Stimulated activated CD4-positive, alpha-beta T cell treated with anti-CD3 and anti-CD28 coated beads, TNF-alpha, amount 100 ng/mL, for 24 hours (primary cell): Measurements from ENCODE around the gene DCAF8.

ENCODE experiments used
- DNase-seq, 3 experiments: peaks; one replicate each; pipeline ENCODE4 v3.0.0-alpha.2; 2020; ENCODE audit warnings: low read depth in 3 of 3

The DCAF8 gene

DNA sequence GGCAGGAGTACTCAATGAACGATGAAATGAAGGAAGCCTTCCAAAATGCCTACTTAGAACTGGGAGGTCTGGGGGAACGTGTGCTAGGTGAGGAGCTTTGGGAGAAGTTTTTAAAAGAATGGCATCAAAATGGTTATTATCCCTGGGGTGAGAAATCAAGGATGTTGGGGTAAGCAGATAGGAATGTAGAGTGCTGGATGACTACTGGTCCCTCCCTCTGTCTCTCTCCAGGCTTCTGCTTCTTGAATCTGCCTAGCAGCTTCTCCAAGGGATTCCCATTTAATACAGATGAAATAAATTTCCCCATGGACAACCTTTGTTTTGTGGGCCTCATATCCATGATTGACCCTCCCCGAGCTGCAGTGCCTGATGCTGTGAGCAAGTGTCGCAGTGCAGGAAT is 91.0 kb downstream of the DCAF8 start:
- no peak for DNase-seq

DNA sequence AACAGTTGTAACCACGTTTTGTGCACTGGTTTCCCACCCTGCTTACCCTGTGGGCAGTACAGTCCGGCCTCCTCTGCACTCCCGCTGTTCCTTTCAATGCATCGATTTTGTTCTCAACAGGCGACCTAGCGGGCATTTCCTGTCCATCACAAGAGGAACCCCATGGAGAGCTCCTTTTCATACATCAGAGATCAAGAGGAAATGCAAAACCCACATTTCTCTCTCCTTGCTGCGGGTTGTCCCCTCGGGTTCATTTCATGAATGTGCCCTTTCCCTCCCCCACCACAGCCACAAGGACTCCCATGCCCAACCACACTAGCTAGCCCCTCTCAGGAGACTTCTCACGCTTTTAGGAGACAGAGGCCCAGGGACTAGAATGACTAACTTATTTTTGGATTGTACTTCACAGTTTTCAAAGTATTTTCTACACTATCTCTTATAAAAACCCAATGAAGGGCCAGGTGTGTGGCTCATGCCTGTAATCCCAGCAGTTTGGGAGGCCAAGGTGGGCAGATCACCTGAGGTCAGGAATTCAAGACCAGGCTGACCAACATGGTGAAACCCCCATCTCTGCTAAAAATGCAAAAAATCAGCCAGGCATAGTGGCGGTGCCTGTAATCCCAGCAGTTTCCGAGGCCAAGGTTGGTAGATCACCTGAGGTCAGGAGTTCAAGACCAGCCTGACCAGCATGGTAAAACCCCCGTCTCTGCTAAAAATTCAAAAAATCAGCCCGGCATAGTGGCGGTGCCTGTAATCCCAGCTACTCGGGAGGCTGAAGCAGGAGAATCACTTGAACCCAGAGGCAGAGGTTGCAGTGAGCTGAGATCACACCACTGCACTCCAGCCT is 92.6 kb downstream of the DCAF8 start:
- no peak for DNase-seq

DNA sequence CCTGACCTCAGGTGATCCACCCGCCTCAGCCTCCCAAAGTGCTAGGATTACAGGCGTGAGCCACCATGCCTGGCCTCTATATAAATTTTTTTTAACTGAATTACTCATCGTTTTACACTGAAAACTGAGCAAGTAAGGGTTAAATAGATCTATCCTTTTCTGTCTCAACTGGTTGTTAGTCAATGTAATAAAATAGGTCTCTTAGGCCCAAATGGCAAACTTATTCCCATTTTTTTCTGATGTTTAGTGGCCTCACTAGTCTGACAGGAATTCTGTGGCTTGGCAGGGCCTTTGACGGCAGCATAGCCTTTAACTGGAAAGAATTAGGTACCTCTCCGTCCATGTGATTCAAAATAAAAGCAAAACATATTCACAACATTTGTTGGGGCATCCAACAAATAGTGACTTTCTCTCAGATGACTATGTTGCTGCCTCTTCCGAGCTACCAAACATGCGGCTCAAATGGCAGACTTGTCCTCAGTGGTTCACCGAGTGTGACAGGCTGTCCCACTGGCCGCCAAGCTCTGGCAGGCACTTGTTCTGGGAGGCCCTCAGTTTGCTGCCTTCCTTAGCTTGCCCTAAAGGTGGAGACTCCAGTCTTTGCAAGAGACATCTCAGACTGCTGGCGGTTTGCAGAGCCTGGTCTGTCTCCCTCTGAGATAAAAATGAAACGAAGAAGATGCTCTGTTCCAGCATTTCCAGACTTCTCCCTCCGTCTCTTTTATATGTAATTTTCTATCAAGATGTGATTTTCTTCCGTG is 93.6 kb downstream of the DCAF8 start:
- DNase-seq: no peak

DNA sequence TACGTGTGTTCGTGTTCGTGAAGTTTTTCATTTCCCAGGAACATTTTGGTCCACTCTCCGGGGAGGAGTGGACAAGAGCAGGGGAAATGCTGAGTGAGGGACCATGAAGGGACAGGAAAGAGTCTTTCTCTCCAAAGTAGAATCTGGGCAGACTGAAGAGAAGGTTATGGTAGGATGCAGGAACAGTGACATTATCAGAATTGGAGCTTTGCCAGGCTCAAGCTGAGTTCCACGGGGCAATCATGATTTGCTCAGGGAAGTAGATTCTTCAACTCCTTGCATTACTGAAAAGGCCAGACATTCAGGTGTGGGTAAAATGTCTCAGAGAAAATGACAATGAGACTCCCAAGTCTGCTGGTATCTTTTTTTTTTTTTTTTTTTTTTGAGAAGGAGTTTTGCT is 94.3 kb downstream of the DCAF8 start:
- no peak for DNase-seq

DNA sequence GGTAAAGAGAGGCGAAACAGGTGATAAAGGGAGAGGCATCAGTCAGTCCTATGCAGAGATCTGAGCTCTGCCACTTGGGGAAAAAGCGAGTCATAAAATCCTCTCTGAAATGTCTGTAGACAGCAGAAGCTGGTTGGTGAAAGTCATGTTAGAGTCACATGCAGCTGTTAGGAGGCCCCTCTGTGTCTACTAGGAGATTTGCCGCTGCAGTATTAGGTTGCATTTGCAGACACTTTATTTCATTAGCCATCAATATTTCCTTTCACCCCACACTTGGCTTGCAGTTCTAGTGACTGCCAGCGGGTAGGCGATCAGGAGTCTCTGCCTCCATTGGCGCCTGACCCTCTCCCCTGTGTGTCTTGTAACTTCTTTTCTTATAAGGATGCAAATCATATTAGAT is 94.8 kb downstream of the DCAF8 start:
- no peak for DNase-seq

DNA sequence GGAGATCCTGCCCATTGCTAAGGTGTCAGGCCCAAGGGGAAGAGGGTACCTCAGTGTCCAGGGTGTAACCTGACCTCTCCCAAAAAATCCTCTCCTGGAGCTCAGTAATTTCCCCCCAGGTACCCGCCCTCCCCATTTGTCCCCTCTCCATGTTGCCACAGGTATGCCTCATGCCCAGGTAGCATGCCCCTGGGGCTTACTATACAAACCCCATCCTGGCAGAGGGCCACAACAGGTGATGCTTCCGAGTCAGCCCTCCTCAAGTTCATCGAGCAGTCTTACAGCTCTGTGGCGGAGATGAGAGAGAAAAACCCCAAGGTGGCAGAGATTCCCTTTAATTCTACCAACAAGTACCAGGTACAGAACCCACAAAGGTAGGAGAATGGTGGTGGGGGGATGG is 95.3 kb downstream of the DCAF8 start:
- DNase-seq: no peak

DNA sequence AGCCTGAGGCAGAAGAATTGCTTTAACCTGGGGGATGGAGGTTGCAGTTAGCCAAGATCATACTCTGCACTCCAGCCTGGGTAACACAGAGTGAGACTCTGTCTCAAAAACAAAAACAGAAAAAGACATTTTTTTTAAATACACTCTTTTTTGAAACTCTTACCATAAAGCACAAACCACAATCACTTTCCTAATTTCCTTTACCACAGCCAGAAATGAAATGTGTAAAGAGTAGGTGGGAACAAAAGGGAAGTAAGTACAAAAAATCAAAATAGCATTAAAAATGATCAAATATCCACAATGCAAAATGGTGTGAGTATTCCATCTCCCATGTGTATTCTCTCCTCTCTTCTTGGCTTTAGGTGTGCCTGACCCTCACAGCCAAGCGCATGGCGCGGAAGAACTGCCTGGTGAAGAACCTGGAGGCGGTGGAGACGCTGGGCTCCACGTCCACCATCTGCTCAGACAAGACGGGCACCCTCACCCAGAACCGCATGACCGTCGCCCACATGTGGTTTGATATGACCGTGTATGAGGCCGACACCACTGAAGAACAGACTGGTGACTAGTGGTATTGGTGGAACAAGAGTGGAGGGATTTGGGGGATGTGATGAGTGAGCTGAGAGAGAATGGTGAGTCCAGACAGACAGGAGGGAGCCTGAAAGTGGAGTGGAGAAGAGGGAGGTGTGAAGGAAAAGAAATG is 96.0 kb downstream of the DCAF8 start:
- DNase-seq: no peak
